ENCODE results near the gene CNTN5. TPM values are rescaled to one million over a fixed set of nuclear protein-coding genes. Genes with fewer than 3 reads are reported as not detected.
"Not testable (repeated sequence)": the region's sequence is repeated elsewhere in the genome, so short reads cannot be mapped to it uniquely, and the experiment has no call there.

The CNTN5 gene
- total and polyA plus RNA-seq, 5 experiments from 2014 or later = not detected

GRCh38 chr11:99246199-99246598 is 225.4 kb downstream of the CNTN5 start:
- no peaks in the 10 kb centered on the region for H3K27me3 Mint-ChIP-seq

GRCh38 chr11:99256614-99257013 is 235.9 kb downstream of the CNTN5 start:
- Mint-ChIP-seq H3K4me1 (no peaks in the 10 kb centered on the region), H3K36me3 (no peaks in the 10 kb centered on the region), H3K4me3 (no peak overlapping the region), H3K27me3 (no peaks in the 10 kb centered on the region), H3K27ac (no peak overlapping the region), H3K9me3 (peaks cover 0 to 17% (median 7%) of the 10 kb centered on the region in 9 donors)
- DNase-seq (no peak), ATAC-seq (no peak)
- POLR2A ChIA-PET = no interaction called here

More at GRCh38 chr11:99246199-99246598, 225.4 kb downstream of the CNTN5 start:
- H3K4me1 Mint-ChIP-seq = no peaks in the 10 kb centered on the region
- no peak overlapping the region for H3K27ac Mint-ChIP-seq
- ATAC-seq = no peak
- H3K4me3 Mint-ChIP-seq = no peak overlapping the region
- POLR2A ChIA-PET = no interaction called here
- H3K9me3 Mint-ChIP-seq = peaks cover 0 to 20% (median 9%) of the 10 kb centered on the region in 9 donors
- DNase-seq = no peak
- no peaks in the 10 kb centered on the region for H3K36me3 Mint-ChIP-seq

- POLR2A ChIA-PET = no interaction called here
- peaks cover 0 to 14% (median 3%) of the 10 kb centered on the region in 9 donors for H3K9me3 Mint-ChIP-seq
- ATAC-seq = no peak
- no peaks in the 10 kb centered on the region for H3K4me1 Mint-ChIP-seq
- DNase-seq = no peak
- no peak overlapping the region for H3K4me3 Mint-ChIP-seq
- no peaks in the 10 kb centered on the region for H3K27me3 Mint-ChIP-seq
- H3K27ac Mint-ChIP-seq = no peak overlapping the region
- no peaks in the 10 kb centered on the region for H3K36me3 Mint-ChIP-seq
Measured at GRCh38 chr11:99257131-99257530, 236.4 kb downstream of the CNTN5 start.

- H3K4me3 Mint-ChIP-seq = no peak overlapping the region
- H3K4me1 Mint-ChIP-seq = no peaks in the 10 kb centered on the region
- ATAC-seq = no peak
- H3K36me3 Mint-ChIP-seq = no peaks in the 10 kb centered on the region
- H3K27me3 Mint-ChIP-seq = no peaks in the 10 kb centered on the region
- no peak overlapping the region for H3K27ac Mint-ChIP-seq
- POLR2A ChIA-PET = no interaction called here
- no peak for DNase-seq
- peaks cover 0 to 11% (median 2%) of the 10 kb centered on the region in 9 donors for H3K9me3 Mint-ChIP-seq
Measured at GRCh38 chr11:99260696-99261095, 239.9 kb downstream of the CNTN5 start.

- POLR2A ChIA-PET = no interaction called here
- no peaks in the 10 kb centered on the region for H3K27me3 Mint-ChIP-seq
- H3K36me3 Mint-ChIP-seq = no peaks in the 10 kb centered on the region
- H3K4me1 Mint-ChIP-seq = no peaks in the 10 kb centered on the region
- no peak for ATAC-seq
- no peak for DNase-seq
- peaks cover 0 to 12% (median 4%) of the 10 kb centered on the region in 9 donors for H3K9me3 Mint-ChIP-seq
- no peak overlapping the region for H3K27ac Mint-ChIP-seq
- no peak overlapping the region for H3K4me3 Mint-ChIP-seq
Measured at GRCh38 chr11:99268886-99269285, 248.1 kb downstream of the CNTN5 start.

- H3K4me1 Mint-ChIP-seq = no peaks in the 10 kb centered on the region
- DNase-seq = no peak
- no peak overlapping the region for H3K4me3 Mint-ChIP-seq
- H3K27me3 Mint-ChIP-seq = no peaks in the 10 kb centered on the region
- no peaks in the 10 kb centered on the region for H3K36me3 Mint-ChIP-seq
- ATAC-seq = no peak
- H3K9me3 Mint-ChIP-seq = peaks cover 0 to 16% (median 0%) of the 10 kb centered on the region in 9 donors
- no peak overlapping the region for H3K27ac Mint-ChIP-seq
- POLR2A ChIA-PET = no interaction called here
Measured at GRCh38 chr11:99271527-99271926, 250.8 kb downstream of the CNTN5 start.

GRCh38 chr11:99275521-99275920 is 254.8 kb downstream of the CNTN5 start:
- POLR2A ChIA-PET = no interaction called here
- H3K4me1 Mint-ChIP-seq = no peaks in the 10 kb centered on the region
- H3K9me3 Mint-ChIP-seq = peaks cover 0 to 11% (median 2%) of the 10 kb centered on the region in 9 donors
- no peaks in the 10 kb centered on the region for H3K27me3 Mint-ChIP-seq
- no peaks in the 10 kb centered on the region for H3K36me3 Mint-ChIP-seq
- no peak overlapping the region for H3K4me3 Mint-ChIP-seq
- peak overlapping the region in 1 of 10 donors; percentile 54 for H3K27ac Mint-ChIP-seq
- DNase-seq (no peak), ATAC-seq (no peak)

- Mint-ChIP-seq H3K9me3 (peaks cover 0 to 14% (median 4%) of the 10 kb centered on the region in 9 donors), H3K27me3 (no peaks in the 10 kb centered on the region), H3K27ac (no peak overlapping the region), H3K4me3 (no peak overlapping the region), H3K4me1 (no peaks in the 10 kb centered on the region), H3K36me3 (no peaks in the 10 kb centered on the region)
- POLR2A ChIA-PET = no interaction called here
- no peak for ATAC-seq
- DNase-seq = no peak
Measured at GRCh38 chr11:99277281-99277680, 256.5 kb downstream of the CNTN5 start.

- Mint-ChIP-seq H3K36me3 (no peaks in the 10 kb centered on the region), H3K4me1 (no peaks in the 10 kb centered on the region), H3K9me3 (peaks cover 0 to 19% (median 4%) of the 10 kb centered on the region in 9 donors), H3K4me3 (no peak overlapping the region), H3K27ac (no peak overlapping the region), H3K27me3 (no peaks in the 10 kb centered on the region)
- POLR2A ChIA-PET = no interaction called here
- no peak for ATAC-seq
- DNase-seq = no peak
Measured at GRCh38 chr11:99279266-99279665, 258.5 kb downstream of the CNTN5 start.

GRCh38 chr11:99281331-99281730 is 260.6 kb downstream of the CNTN5 start:
- no peak overlapping the region for H3K4me3 Mint-ChIP-seq
- ATAC-seq = no peak
- H3K36me3 Mint-ChIP-seq = no peaks in the 10 kb centered on the region
- no peak overlapping the region for H3K27ac Mint-ChIP-seq
- DNase-seq = no peak
- H3K27me3 Mint-ChIP-seq = no peaks in the 10 kb centered on the region
- H3K4me1 Mint-ChIP-seq = no peaks in the 10 kb centered on the region
- POLR2A ChIA-PET = no interaction called here
- H3K9me3 Mint-ChIP-seq = peaks cover 0 to 19% (median 4%) of the 10 kb centered on the region in 9 donors

GRCh38 chr11:99297925-99298324 is 277.2 kb downstream of the CNTN5 start:
- H3K36me3 Mint-ChIP-seq, H3K27ac Mint-ChIP-seq, H3K27me3 Mint-ChIP-seq, H3K4me3 Mint-ChIP-seq, DNase-seq, H3K4me1 Mint-ChIP-seq, POLR2A ChIA-PET, ATAC-seq: not testable (repeated sequence)
- H3K9me3 Mint-ChIP-seq = peaks cover 7 to 50% (median 14%) of the 10 kb centered on the region in 9 donors

GRCh38 chr11:99307510-99308088 is 286.9 kb downstream of the CNTN5 start:
- Mint-ChIP-seq H3K4me3 (no peak overlapping the region), H3K36me3 (no peaks in the 10 kb centered on the region), H3K27me3 (no peaks in the 10 kb centered on the region), H3K27ac (no peak overlapping the region), H3K4me1 (no peaks in the 10 kb centered on the region), H3K9me3 (peaks cover 0 to 14% (median 0%) of the 10 kb centered on the region in 9 donors)
- no peak for DNase-seq
- ATAC-seq = no peak
- POLR2A ChIA-PET = interaction anchor here (0.6 kb wide), 1 partner anchor 40 kb away, joined by 6 read pairs; no protein-coding TSS in a partner anchor

GRCh38 chr11:99311870-99312269 is 291.1 kb downstream of the CNTN5 start:
- Mint-ChIP-seq H3K4me3 (no peak overlapping the region), H3K36me3 (no peaks in the 10 kb centered on the region), H3K9me3 (peaks cover 0 to 17% (median 0%) of the 10 kb centered on the region in 9 donors), H3K27ac (no peak overlapping the region), H3K27me3 (no peaks in the 10 kb centered on the region), H3K4me1 (no peaks in the 10 kb centered on the region)
- POLR2A ChIA-PET = no interaction called here
- ATAC-seq (no peak), DNase-seq (no peak)

Measured in naive thymus-derived CD8-positive, alpha-beta T cell (primary cell).